Sigmoid colon (tissue), 7 donors: ENCODE results near the gene SMAP1. TPM values are rescaled to one million over a fixed set of nuclear protein-coding genes. Genes with fewer than 3 reads are reported as not detected.

Experiments used
- DNase-seq: peaks from one replicate; pipeline ENCODE4 v3.0.0-alpha.2; 2019
- H3K27ac ChIP-seq, 4 donors: fragments of 200-600 bp; sonication (generic); one replicate each; pipeline ENCODE4 v1.5.1; 2016 to 2019; ENCODE audit warnings: mild to moderate bottlenecking in 1 of 4
- H3K27me3 ChIP-seq, 3 donors: fragments of 200-600 bp; sonication (generic); one replicate each; pipeline ENCODE4 v1.5.1; 2019; ENCODE audit warnings: mild to moderate bottlenecking in 1 of 3
- H3K36me3 ChIP-seq, 4 donors: fragments of 200-600 bp; sonication (generic); one replicate each; pipeline ENCODE4 v1.5.1; 2016 to 2019
- H3K4me1 ChIP-seq, 4 donors: fragments of 200-600 bp; sonication (generic); one replicate each; pipeline ENCODE4 v1.5.1; 2017 to 2019
- H3K4me3 ChIP-seq, 4 donors: fragments of 200-600 bp; sonication (generic); one replicate each; pipeline ENCODE4 v1.5.1; 2017 to 2019; ENCODE audit warnings: mild to moderate bottlenecking in 2 of 4, moderate library complexity in 1 of 4
- H3K9me3 ChIP-seq, 4 donors: fragments of 200-600 bp in 3 of 4; sonication (generic) in 3 of 4; one replicate each; pipeline versions ENCODE4 v1.5.1 to v1.6.1; 2013 to 2019
- CTCF ChIP-seq, 4 experiments: fragments of 450-650 bp in 3 of 4; fragments of 200-600 bp in 1 of 4; IDR thresholded peaks; one replicate each; pipeline ENCODE4 v1.5.1; 2016 to 2019; ENCODE audit warnings: antibody characterized with exemption in 4 of 4, mild to moderate bottlenecking in 3 of 4, moderate library complexity in 2 of 4
- EP300 ChIP-seq, 4 donors: sonication (generic); formaldehyde crosslinking; IDR thresholded peaks; one replicate each; pipeline ENCODE4 v1.6.1; 2017; ENCODE audit warnings: antibody characterized with exemption in 4 of 4
- POLR2A ChIP-seq, 2 donors: fragments of 450-650 bp; IDR thresholded peaks; one replicate each; pipeline ENCODE4 v1.6.1; 2016; ENCODE audit warnings: antibody characterized with exemption in 2 of 2, mild to moderate bottlenecking in 2 of 2, moderate library complexity in 2 of 2
- POLR2AphosphoS5 ChIP-seq, 4 donors: sonication (generic); formaldehyde crosslinking; IDR thresholded peaks; one replicate each; pipeline ENCODE4 v1.6.1; 2017; ENCODE audit warnings: antibody characterized with exemption in 4 of 4
- WGBS, 2 donors: extraction: QIAGEN DNeasy Blood & Tissue Kit; methylation state at CpG; one replicate each; pipeline ENCODE4 v1.1.7; 2013; 5-methylcytosine and 5-hydroxymethylcytosine counted together
- intact Hi-C: fragments of 100-400 bp; cut with DNase I; formaldehyde crosslinking; loops from one replicate; pipeline ENCODE4 v1.15.1; 2023
- polyA plus RNA-seq, 3 donors: library from polyadenylated mRNA; stranded (reverse); fragments of 200-250 nt; gene quantifications; one replicate each; pipeline ENCODE4 v1.2.3, GENCODE V29; 2013
- total RNA-seq, 4 donors: library from RNA; depleted of rRNA; stranded (reverse); fragments of >200 nt; gene quantifications; one replicate each; pipeline ENCODE4 v1.1.0, GENCODE V29; 2016
- donor health status: healthy with polysubstance abuse.
- donor health status: Bipolar disorder and iron deficiency.
- donor health status: healthy.

The SMAP1 gene
- total and polyA plus RNA-seq, 7 donors: 19.7 to 41.4 (median 26.7) TPM

GRCh38 chr6:70666706-70667105 lies 977 bp upstream of the SMAP1 start:
- intact Hi-C loops: loop anchor here (5.0 kb wide), 1 partner anchor 99 kb away; the partner anchor contains the start of gene SDHAF4

GRCh38 chr6:70667256-70667710 lies 400 bp upstream of the SMAP1 start:
- peaks cover 0 to 26% (median 17%) of the 10 kb centered on the region in 4 donors for H3K4me1 ChIP-seq
- no peaks in the 10 kb centered on the region for H3K9me3 ChIP-seq
- intact Hi-C loops: loop anchor here (5.0 kb wide), 1 partner anchor 100 kb away; the partner anchor contains the start of gene SDHAF4
- DNase-seq: no peak
- no peaks in the 10 kb centered on the region for H3K27me3 ChIP-seq
- WGBS, 2 donors: 12 to 13% methylated on average over 15 of the region's 15 CpGs
- no peak for TF ChIP-seq POLR2AphosphoS5 (IDR thresholded peaks at IDR 0.05)
- TF ChIP-seq POLR2A (IDR thresholded peaks at IDR 0.05): no peak
- no peak for TF ChIP-seq CTCF (IDR thresholded peaks at IDR 0.05)
- TF ChIP-seq EP300 (IDR thresholded peaks at IDR 0.05): no peak
- peak overlapping the region; percentile 72 to 87 (median 80) for H3K4me3 ChIP-seq
- no peaks in the 10 kb centered on the region for H3K36me3 ChIP-seq
- H3K27ac ChIP-seq: peak overlapping the region; percentile 90 to 95 (median 90)

More at GRCh38 chr6:70666706-70667105, 977 bp upstream of the SMAP1 start:
- DNase-seq: no peak
- no peak for TF ChIP-seq EP300 (IDR thresholded peaks at IDR 0.05)
- TF ChIP-seq POLR2A (IDR thresholded peaks at IDR 0.05): no peak
- no peak for TF ChIP-seq POLR2AphosphoS5 (IDR thresholded peaks at IDR 0.05)
- TF ChIP-seq CTCF (IDR thresholded peaks at IDR 0.05): no peak
- WGBS, 2 donors: 86 to 88% methylated on average over 6 of the region's 6 CpGs
- H3K36me3 ChIP-seq: no peaks in the 10 kb centered on the region
- peaks cover 0 to 26% (median 17%) of the 10 kb centered on the region in 4 donors for H3K4me1 ChIP-seq
- H3K27ac ChIP-seq: peak overlapping the region in 3 of 4 donors; percentile 90 to 95 (median 91)
- no peaks in the 10 kb centered on the region for H3K9me3 ChIP-seq
- H3K27me3 ChIP-seq: no peaks in the 10 kb centered on the region
- peak overlapping the region in 2 of 4 donors; percentile 76 to 83 for H3K4me3 ChIP-seq

- peaks cover 0 to 31% (median 18%) of the 10 kb centered on the region in 4 donors for H3K4me1 ChIP-seq
- no peaks in the 10 kb centered on the region for H3K36me3 ChIP-seq
- H3K9me3 ChIP-seq: no peaks in the 10 kb centered on the region
- H3K4me3 ChIP-seq: peak overlapping the region; percentile 72 to 87 (median 80)
- TF ChIP-seq EP300 (IDR thresholded peaks at IDR 0.05) (no peak), CTCF (IDR thresholded peaks at IDR 0.05) (no peak), POLR2A (IDR thresholded peaks at IDR 0.05) (no peak), POLR2AphosphoS5 (IDR thresholded peaks at IDR 0.05) (no peak)
- peak overlapping the region; percentile 90 to 95 (median 90) for H3K27ac ChIP-seq
- intact Hi-C loops: loop anchor here (5.0 kb wide), 1 partner anchor 101 kb away; the partner anchor contains the start of gene SDHAF4
- H3K27me3 ChIP-seq: no peaks in the 10 kb centered on the region
- 0 to 2% methylated on average over 8 of the region's 8 CpGs for WGBS, 2 donors
- DNase-seq: no peak
Measured at GRCh38 chr6:70668499-70668812, 773 bp downstream of the SMAP1 start.

- no peak for DNase-seq
- WGBS, 2 donors: 14 to 41% methylated on average over 4 of the region's 4 CpGs
- no peaks in the 10 kb centered on the region for H3K27me3 ChIP-seq
- intact Hi-C loops: loop anchor here (5.0 kb wide), 1 partner anchor 102 kb away; the partner anchor contains the start of gene SDHAF4
- H3K36me3 ChIP-seq: no peaks in the 10 kb centered on the region
- H3K9me3 ChIP-seq: no peaks in the 10 kb centered on the region
- H3K4me3 ChIP-seq: peak overlapping the region in 3 of 4 donors; percentile 72 to 87 (median 76)
- no peak overlapping the region for H3K27ac ChIP-seq
- H3K4me1 ChIP-seq: peaks cover 0 to 32% (median 18%) of the 10 kb centered on the region in 4 donors
- TF ChIP-seq POLR2A (IDR thresholded peaks at IDR 0.05): no peak
- TF ChIP-seq CTCF (IDR thresholded peaks at IDR 0.05): no peak
- TF ChIP-seq POLR2AphosphoS5 (IDR thresholded peaks at IDR 0.05): no peak
- no peak for TF ChIP-seq EP300 (IDR thresholded peaks at IDR 0.05)
Measured at GRCh38 chr6:70669133-70669532, 1.4 kb downstream of the SMAP1 start.
